PFSK-1 (cell line): ENCODE measurements around the gene USP20.

Experiments
- FOXP2 ChIP-seq: optimal IDR thresholded peaks from 2 replicates; pipeline ENCODE3; 2011; ENCODE audit warnings: borderline replicate concordance, control low read depth, inconsistent platforms; ENCODE audit not compliant: insufficient read depth; ENCODE audit errors: extremely low read length, extremely low read depth
- POLR2AphosphoS5 ChIP-seq: IDR thresholded peaks from 2 replicates; pipeline ENCODE4 v1.6.1; 2012; ENCODE audit warnings: low read depth, mild to moderate bottlenecking, control low read depth, low read length, moderate library complexity
- SIN3A ChIP-seq: IDR thresholded peaks from 2 replicates; pipeline ENCODE4 v1.6.1; 2012; ENCODE audit warnings: mild to moderate bottlenecking, low read length, moderate library complexity, borderline replicate concordance; ENCODE audit not compliant: insufficient read depth
- TAF1 ChIP-seq: IDR thresholded peaks from 2 replicates; pipeline ENCODE4 v1.6.1; 2012; ENCODE audit warnings: low read length, control low read depth, borderline replicate concordance; ENCODE audit not compliant: insufficient read depth
- TF ChIP-seq, protein P1 (sequence below), 2 experiments: IDR thresholded peaks; 2 replicates each; pipeline versions ENCODE4 v1.6.1 to v1.8.0; 2011 to 2012; ENCODE audit warnings: low read depth in 2 of 2, low read length in 2 of 2, control low read depth in 1 of 2, inconsistent platforms in 1 of 2, mild to moderate bottlenecking in 1 of 2, moderate library complexity in 1 of 2; ENCODE audit not compliant: insufficient read depth in 1 of 2

USP20 gene

DNA sequence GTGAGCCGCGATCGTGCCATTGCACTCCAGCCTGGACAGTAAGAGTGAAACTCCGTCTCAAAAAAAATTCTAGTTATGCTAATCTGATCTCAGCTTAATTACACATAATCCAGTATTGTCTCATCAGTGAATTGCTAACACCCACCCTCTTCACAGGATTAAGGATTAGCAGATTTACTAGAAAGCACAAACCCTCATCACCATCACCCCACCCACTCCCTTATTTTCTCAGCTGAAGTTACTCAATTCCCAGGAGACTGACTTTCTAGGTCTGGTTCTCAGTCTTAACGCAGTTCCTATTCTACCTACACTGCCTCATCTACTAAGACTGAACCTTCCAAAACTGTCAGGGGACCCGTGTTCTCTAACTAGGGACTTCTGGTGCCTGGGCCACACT is 23.3 kb upstream of the USP20 start:
- TF ChIP-seq, protein P1, sequence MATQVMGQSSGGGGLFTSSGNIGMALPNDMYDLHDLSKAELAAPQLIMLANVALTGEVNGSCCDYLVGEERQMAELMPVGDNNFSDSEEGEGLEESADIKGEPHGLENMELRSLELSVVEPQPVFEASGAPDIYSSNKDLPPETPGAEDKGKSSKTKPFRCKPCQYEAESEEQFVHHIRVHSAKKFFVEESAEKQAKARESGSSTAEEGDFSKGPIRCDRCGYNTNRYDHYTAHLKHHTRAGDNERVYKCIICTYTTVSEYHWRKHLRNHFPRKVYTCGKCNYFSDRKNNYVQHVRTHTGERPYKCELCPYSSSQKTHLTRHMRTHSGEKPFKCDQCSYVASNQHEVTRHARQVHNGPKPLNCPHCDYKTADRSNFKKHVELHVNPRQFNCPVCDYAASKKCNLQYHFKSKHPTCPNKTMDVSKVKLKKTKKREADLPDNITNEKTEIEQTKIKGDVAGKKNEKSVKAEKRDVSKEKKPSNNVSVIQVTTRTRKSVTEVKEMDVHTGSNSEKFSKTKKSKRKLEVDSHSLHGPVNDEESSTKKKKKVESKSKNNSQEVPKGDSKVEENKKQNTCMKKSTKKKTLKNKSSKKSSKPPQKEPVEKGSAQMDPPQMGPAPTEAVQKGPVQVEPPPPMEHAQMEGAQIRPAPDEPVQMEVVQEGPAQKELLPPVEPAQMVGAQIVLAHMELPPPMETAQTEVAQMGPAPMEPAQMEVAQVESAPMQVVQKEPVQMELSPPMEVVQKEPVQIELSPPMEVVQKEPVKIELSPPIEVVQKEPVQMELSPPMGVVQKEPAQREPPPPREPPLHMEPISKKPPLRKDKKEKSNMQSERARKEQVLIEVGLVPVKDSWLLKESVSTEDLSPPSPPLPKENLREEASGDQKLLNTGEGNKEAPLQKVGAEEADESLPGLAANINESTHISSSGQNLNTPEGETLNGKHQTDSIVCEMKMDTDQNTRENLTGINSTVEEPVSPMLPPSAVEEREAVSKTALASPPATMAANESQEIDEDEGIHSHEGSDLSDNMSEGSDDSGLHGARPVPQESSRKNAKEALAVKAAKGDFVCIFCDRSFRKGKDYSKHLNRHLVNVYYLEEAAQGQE (IDR thresholded peaks at IDR 0.05; ENCODE audit: insufficient read depth in 1 of 2, low read depth in 2 of 2, low read length in 2 of 2), result no peak
- TF ChIP-seq TAF1, result no peak
- TF ChIP-seq FOXP2, result no peak
- TF ChIP-seq SIN3A, result no peak
- no peak; the same call in 1 of the 2 replicates for TF ChIP-seq POLR2AphosphoS5

DNA sequence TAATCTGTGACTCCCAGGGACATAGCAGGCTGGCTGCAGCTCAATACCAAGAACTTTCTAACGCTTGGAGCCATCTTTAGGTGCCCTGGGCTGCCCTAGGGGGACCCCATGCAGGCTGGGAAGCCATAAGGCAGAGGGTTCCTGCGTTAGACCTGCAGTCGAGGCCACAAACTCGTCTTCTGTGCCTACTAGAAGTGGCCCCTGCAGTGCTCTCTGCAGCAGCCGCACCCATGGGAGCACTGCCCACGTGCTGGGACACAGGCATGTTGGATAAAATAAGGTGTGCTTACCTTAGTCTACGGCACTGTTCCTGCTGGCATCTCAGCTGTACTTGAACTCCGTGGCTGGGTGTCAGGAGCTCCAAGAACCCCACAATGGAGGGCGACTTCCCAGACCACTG is 22.9 kb upstream of the USP20 start:
- TF ChIP-seq, protein P1 (IDR thresholded peaks at IDR 0.05; ENCODE audit: insufficient read depth in 1 of 2, low read depth in 2 of 2, low read length in 2 of 2), result no peak
- TF ChIP-seq TAF1 (no peak), SIN3A (no peak), FOXP2 (no peak), POLR2AphosphoS5 (no peak)

DNA sequence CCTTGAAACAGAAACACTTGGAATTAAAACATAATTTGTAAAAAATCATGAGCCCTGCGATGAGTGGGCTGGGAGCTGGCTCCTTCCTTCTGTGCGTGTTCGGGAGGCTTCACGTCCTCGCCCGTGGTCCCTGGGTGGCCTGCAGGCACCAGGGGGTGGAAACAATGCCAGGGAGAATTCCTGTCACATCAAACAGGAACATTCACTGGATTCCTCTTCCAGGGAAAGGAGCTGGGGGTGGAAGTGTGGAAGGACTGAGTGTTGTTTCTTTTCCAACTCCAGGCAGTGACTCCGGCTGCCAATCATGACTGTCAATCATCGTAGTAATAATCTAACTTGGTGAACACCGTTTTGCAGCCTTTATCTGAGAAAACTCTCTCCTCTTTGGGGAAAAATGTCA is 21.6 kb upstream of the USP20 start:
- TF ChIP-seq POLR2AphosphoS5 (no peak), TAF1 (no peak), SIN3A (no peak), FOXP2 (no peak)
- TF ChIP-seq, protein P1 (IDR thresholded peaks at IDR 0.05; ENCODE audit: insufficient read depth in 1 of 2, low read depth in 2 of 2, low read length in 2 of 2), result no peak

DNA sequence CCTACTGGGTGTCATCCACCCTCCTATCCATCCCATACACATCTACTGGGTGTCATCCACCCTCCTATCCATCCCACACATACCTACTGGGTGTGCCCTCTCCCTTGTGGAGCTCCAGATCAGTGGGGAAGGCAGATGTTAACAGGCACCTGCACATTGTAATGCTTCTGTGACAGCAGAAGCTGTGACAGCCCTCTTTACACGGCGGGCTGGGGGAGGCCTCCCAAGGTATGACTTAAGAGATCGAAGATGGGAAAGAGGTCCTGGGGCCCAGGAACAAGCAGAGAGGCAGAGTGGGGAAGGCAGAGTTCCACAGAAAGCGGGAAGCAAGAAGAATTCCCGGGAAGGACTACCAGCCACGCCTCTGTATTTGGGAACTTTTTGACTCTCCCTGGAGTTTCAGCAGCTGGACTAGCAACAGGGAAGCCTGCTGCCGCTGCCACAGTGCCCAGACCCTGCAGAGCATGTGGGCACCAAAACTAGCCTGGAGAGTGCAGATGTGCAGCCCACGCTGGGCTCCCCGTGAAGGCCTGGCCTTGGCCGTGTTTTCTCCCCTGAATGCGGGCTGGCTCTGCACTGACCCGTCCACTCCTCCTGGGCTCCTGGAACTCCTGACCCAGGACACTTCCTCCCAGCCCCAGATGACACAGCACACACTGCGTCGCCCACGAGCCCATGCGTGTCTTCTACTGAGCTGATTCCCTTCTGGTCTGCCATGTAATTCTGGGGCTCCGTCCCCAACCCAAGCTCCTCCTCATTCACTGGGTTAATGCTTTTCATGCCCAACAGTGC is 20.6 kb upstream of the USP20 start:
- no peak for TF ChIP-seq TAF1
- TF ChIP-seq POLR2AphosphoS5, result no peak
- TF ChIP-seq, protein P1 (IDR thresholded peaks at IDR 0.05; ENCODE audit: insufficient read depth in 1 of 2, low read depth in 2 of 2, low read length in 2 of 2), result no peak
- no peak for TF ChIP-seq SIN3A
- TF ChIP-seq FOXP2, result no peak

DNA sequence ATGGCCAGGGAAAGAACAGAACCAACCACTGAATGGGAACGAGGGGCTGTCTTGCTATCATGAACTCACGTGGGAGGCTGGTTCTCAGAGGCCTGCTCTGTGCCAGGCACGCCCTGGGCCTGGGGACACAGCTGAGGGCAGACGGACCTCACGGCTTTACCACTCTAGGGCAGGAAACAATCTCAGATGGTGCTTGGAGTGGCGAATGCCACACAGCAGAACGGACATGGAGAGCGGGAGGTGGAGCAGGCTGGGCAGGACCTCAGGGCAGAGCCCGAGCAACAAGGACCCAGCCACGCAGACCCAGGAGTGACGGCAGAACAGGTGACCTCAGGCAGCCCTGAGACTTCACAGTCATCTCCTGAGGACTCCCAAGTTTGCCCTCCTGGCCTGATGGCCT is 20.0 kb upstream of the USP20 start:
- TF ChIP-seq POLR2AphosphoS5 (no peak), SIN3A (no peak), FOXP2 (no peak), TAF1 (no peak)
- TF ChIP-seq, protein P1 (IDR thresholded peaks at IDR 0.05; ENCODE audit: insufficient read depth in 1 of 2, low read depth in 2 of 2, low read length in 2 of 2), result no peak
